K562 (cell line): ENCODE data around the gene KDM4F. TPM values are rescaled to one million over a fixed set of nuclear protein-coding genes. Genes with fewer than 3 reads are reported as not detected.

Experiments used
- KLF16 ChIP-seq: IDR thresholded peaks from 2 replicates; pipeline ENCODE4 v1.6.1; 2016; ENCODE audit warnings: antibody characterized with exemption
- ZNF232 ChIP-seq: sonication (generic); formaldehyde crosslinking; IDR thresholded peaks from 2 replicates; pipeline ENCODE4 v1.8.0; 2022; ENCODE audit warnings: mild to moderate bottlenecking, missing genetic modification reagents
- ZNF311 ChIP-seq: fragments of 250-450 bp; sonication (Bioruptor Pico); IDR thresholded peaks from 2 replicates; pipeline ENCODE4 v1.4.0; 2020; ENCODE audit warnings: mild to moderate bottlenecking, moderate library complexity
- ZNF586 ChIP-seq: fragments of 450-650 bp; formaldehyde crosslinking; conservative IDR thresholded peaks from 2 replicates; pipeline ENCODE4 v1.4.0; 2020; ENCODE audit warnings: mild to moderate bottlenecking, moderate library complexity
- ZNF740 ChIP-seq, 3 experiments: fragments of 200-800 bp in 1 of 3; sonication (Bioruptor generic) in 1 of 3; sonication (generic) in 1 of 3; formaldehyde crosslinking in 1 of 3; IDR thresholded peaks; 2 replicates each; pipeline versions ENCODE4 v1.6.1 to v1.8.0; 2016 to 2022; ENCODE audit warnings: mild to moderate bottlenecking in 2 of 3, missing compliant biosample characterization in 2 of 3, missing genetic modification characterization in 2 of 3, missing genetic modification reagents in 1 of 3
- polyA plus RNA-seq, 8 experiments: library from polyadenylated mRNA; depleted of rRNA in 4 of 8; stranded (reverse) in 5 of 8; unstranded in 3 of 8; fragments of >200 nt; fragmentation: Nextera tagmentation in 2 of 8; fragmentation: Illumina TruSeq in 1 of 8; extraction: Ambion mirVana in 2 of 8; extraction: Trizol in 1 of 8; gene quantifications; 2 replicates each; pipeline versions ENCODE4 v1.2.1 to v1.2.3, GENCODE V29; 2011 to 2014; ENCODE audit warnings: inconsistent platforms in 1 of 8, missing spikeins in 1 of 8
- total RNA-seq, 7 experiments: library from RNA; depleted of rRNA in 6 of 7; stranded (reverse); fragments of >200 nt in 6 of 7; fragmentation: Illumina TruSeq in 2 of 7; extraction: Trizol in 2 of 7; gene quantifications; 2 replicates each; pipeline versions ENCODE4 v1.2.1 to v1.2.3, GENCODE V29; 2011 to 2021; ENCODE audit warnings: low replicate concordance in 1 of 7
- TF ChIP-seq, protein P1 (sequence below): fragments of 150-350 bp; conservative IDR thresholded peaks from 2 replicates; pipeline ENCODE4 v1.6.1; 2014; ENCODE audit warnings: low read length
- TF ChIP-seq, protein P2 (sequence below): fragments of 250-450 bp; sonication (Bioruptor Pico); IDR thresholded peaks from 2 replicates; pipeline ENCODE4 v1.9.0; 2021; ENCODE audit warnings: mild to moderate bottlenecking, inconsistent platforms
- TF ChIP-seq, protein P3 (sequence below): fragments of 450-650 bp; IDR thresholded peaks from 2 replicates; pipeline ENCODE4 v1.6.1; 2016; ENCODE audit warnings: missing biosample characterization, missing genetic modification characterization
- TF ChIP-seq, protein P4 (sequence below): sonication (generic); formaldehyde crosslinking; IDR thresholded peaks from 2 replicates; pipeline ENCODE4 v1.8.1; 2022; ENCODE audit warnings: missing genetic modification reagents

Gene KDM4F
- total and polyA plus RNA-seq, 9 of the 15 experiments (the other 6 are each of a cell fraction or from before 2014, with no cell fraction given) = not detected

GRCh38 chr11:95081010-95081409 is 31.8 kb downstream of the KDM4F start (continued):
- TF ChIP-seq, protein P1, sequence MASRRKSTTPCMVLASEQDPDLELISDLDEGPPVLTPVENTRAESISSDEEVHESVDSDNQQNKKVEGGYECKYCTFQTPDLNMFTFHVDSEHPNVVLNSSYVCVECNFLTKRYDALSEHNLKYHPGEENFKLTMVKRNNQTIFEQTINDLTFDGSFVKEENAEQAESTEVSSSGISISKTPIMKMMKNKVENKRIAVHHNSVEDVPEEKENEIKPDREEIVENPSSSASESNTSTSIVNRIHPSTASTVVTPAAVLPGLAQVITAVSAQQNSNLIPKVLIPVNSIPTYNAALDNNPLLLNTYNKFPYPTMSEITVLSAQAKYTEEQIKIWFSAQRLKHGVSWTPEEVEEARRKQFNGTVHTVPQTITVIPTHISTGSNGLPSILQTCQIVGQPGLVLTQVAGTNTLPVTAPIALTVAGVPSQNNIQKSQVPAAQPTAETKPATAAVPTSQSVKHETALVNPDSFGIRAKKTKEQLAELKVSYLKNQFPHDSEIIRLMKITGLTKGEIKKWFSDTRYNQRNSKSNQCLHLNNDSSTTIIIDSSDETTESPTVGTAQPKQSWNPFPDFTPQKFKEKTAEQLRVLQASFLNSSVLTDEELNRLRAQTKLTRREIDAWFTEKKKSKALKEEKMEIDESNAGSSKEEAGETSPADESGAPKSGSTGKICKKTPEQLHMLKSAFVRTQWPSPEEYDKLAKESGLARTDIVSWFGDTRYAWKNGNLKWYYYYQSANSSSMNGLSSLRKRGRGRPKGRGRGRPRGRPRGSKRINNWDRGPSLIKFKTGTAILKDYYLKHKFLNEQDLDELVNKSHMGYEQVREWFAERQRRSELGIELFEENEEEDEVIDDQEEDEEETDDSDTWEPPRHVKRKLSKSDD = no peak
- TF ChIP-seq, protein P2, sequence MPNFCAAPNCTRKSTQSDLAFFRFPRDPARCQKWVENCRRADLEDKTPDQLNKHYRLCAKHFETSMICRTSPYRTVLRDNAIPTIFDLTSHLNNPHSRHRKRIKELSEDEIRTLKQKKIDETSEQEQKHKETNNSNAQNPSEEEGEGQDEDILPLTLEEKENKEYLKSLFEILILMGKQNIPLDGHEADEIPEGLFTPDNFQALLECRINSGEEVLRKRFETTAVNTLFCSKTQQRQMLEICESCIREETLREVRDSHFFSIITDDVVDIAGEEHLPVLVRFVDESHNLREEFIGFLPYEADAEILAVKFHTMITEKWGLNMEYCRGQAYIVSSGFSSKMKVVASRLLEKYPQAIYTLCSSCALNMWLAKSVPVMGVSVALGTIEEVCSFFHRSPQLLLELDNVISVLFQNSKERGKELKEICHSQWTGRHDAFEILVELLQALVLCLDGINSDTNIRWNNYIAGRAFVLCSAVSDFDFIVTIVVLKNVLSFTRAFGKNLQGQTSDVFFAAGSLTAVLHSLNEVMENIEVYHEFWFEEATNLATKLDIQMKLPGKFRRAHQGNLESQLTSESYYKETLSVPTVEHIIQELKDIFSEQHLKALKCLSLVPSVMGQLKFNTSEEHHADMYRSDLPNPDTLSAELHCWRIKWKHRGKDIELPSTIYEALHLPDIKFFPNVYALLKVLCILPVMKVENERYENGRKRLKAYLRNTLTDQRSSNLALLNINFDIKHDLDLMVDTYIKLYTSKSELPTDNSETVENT = no peak
- no peak for TF ChIP-seq ZNF586 (CRISPR knock-in tag)
- TF ChIP-seq, protein P3, sequence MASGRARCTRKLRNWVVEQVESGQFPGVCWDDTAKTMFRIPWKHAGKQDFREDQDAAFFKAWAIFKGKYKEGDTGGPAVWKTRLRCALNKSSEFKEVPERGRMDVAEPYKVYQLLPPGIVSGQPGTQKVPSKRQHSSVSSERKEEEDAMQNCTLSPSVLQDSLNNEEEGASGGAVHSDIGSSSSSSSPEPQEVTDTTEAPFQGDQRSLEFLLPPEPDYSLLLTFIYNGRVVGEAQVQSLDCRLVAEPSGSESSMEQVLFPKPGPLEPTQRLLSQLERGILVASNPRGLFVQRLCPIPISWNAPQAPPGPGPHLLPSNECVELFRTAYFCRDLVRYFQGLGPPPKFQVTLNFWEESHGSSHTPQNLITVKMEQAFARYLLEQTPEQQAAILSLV (tag) = no peak
- no peak for TF ChIP-seq KLF16
- TF ChIP-seq ZNF232 (CRISPR knock-in tag) = no peak
- TF ChIP-seq ZNF740 (CRISPR knock-in tag; IDR thresholded peaks at IDR 0.05) = no peak
- no peak for TF ChIP-seq ZNF740 (tag; IDR thresholded peaks at IDR 0.05)
- TF ChIP-seq, protein P4, sequence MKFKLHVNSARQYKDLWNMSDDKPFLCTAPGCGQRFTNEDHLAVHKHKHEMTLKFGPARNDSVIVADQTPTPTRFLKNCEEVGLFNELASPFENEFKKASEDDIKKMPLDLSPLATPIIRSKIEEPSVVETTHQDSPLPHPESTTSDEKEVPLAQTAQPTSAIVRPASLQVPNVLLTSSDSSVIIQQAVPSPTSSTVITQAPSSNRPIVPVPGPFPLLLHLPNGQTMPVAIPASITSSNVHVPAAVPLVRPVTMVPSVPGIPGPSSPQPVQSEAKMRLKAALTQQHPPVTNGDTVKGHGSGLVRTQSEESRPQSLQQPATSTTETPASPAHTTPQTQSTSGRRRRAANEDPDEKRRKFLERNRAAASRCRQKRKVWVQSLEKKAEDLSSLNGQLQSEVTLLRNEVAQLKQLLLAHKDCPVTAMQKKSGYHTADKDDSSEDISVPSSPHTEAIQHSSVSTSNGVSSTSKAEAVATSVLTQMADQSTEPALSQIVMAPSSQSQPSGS = no peak
- TF ChIP-seq ZNF311 (CRISPR knock-in tag) = no peak
